LNCaP clone FGC (cell line): ENCODE results near the gene KIAA0825.

Experiments
- DNase-seq: peaks from one replicate; pipeline ENCODE4 v3.0.0-alpha.2; 2011; ENCODE audit warnings: low read depth
- H3K4me3 ChIP-seq: 2 replicates; pipeline ENCODE4 v1.5.1; 2011; ENCODE audit warnings: mild to moderate bottlenecking, low read depth, low read length, control low read depth
- CTCF ChIP-seq: IDR thresholded peaks from 2 replicates; pipeline ENCODE4 v1.5.1; 2012; ENCODE audit warnings: mild to moderate bottlenecking; ENCODE audit not compliant: control insufficient read depth, insufficient read depth; ENCODE audit errors: extremely low read depth

Gene KIAA0825

GRCh38 chr5:94375801-94376200 lies 242.6 kb downstream of the KIAA0825 start:
- TF ChIP-seq CTCF = no peak
- no peak for DNase-seq

DNA sequence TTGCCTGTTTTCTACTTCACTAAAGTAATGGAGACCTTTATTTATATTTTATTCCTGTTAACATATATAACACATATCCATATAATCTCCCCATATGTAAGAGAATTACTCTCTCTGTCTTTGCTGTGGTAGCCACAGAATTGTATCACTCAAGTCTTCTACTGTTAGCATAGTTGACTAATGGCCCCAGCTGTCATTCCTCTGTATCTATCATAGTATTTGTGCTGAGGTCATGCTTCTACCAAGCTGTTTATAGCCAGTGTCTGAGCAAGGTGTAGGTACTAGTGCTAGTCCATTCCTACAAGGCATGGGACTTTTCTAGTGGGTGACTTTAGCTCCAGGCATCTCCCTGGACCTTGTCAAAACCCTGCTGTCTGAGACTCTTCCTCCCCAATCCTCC lies 244.1 kb downstream of the KIAA0825 start:
- H3K4me3 ChIP-seq = no peak overlapping the region
- no peak for TF ChIP-seq CTCF
- no peak for DNase-seq

More at GRCh38 chr5:94375801-94376200, 242.6 kb downstream of the KIAA0825 start:
- H3K4me3 ChIP-seq = no peak overlapping the region

DNA sequence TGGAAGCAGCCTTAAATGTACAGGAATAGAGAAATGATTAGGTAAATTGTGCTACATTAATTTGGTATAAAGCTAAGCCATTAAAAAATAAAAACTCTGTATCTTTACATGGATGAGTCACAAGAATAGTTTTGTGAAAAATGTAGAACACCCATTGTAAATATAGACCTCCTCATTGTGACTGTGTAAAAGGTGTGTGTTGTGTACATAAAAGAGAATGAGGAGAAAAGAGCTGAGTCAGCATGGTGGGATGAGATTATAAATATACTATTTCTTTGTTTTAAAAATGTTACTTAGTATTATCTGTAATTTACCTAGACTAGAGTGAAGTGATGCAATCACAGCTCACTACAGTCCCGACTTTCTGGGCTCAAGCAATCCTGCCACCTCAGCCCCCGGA lies 250.5 kb downstream of the KIAA0825 start:
- no peak for DNase-seq
- TF ChIP-seq CTCF = no peak
- H3K4me3 ChIP-seq = no peak overlapping the region

DNA sequence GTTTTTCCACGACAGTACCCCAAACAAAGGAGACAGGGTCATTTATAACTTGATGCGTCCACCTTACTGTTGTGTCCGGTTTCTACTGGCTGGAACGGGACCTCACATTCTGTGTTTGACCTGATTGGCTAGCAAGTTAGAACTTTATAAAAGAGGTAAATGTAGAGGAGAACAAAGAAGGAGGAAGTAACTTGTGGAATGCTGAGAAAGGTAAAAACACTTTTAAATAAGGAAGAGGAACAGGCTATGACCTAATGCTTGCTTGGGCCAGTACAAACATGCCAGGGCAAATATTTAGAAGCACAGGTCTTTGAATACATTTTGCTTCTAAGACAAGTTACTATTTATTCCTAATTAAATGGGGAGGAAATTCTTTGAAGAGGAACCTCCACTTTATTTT lies 251.6 kb downstream of the KIAA0825 start:
- no peak for TF ChIP-seq CTCF
- H3K4me3 ChIP-seq = no peak overlapping the region
- peak; percentile 81 for DNase-seq

DNA sequence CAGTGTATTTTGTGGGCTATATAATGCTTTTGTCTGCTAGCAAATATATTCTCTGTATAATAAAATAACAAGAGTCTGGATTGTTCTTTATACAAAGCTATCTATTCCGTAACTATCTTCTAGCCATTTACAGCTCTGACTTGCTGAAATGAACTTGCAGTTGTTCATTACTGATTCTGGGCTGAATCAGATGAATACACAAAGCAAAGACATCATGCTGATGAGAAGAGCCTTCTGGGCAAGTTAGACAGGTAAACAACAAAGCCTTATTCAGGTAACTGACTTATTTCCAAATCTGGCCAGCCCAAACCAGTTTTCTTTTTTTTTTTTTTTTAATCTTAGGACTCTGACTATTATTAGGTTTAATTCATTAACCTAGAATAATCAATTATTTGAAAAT lies 255.5 kb downstream of the KIAA0825 start:
- DNase-seq = peak; percentile 46
- no peak for TF ChIP-seq CTCF
- H3K4me3 ChIP-seq = no peak overlapping the region

- H3K4me3 ChIP-seq = no peak overlapping the region
- no peak for TF ChIP-seq CTCF
- peak; percentile 56 for DNase-seq
Observed at GRCh38 chr5:94361832-94362796, 256.3 kb downstream of the KIAA0825 start.
